Stimulated activated naive CD8-positive, alpha-beta T cell treated with anti-CD3 and anti-CD28 coated beads, Interleukin-15, amount 100 ng/mL, for 72 hours (primary cell): Measurements from ENCODE around the gene SULT1C2.
"Not testable (repeated sequence)": the region's sequence is repeated elsewhere in the genome, so short reads cannot be mapped to it uniquely, and the experiment has no call there.

Experiments
- ATAC-seq: fragments of 150-1000 bp; cut with Tn5 transposase; 2 replicates; pipeline ENCODE4 v1.10.0; 2021; ENCODE audit warnings: mild to moderate bottlenecking, moderate library complexity
- DNase-seq, 2 donors: peaks; one replicate each; pipeline ENCODE4 v3.0.0; 2021 to 2022
- H3K27ac Mint-ChIP-seq, 2 donors: one replicate each; pipeline ENCODE4 v1.8.0; 2022; ENCODE audit warnings: mild to moderate bottlenecking in 2 of 2, mixed read lengths in 2 of 2, moderate library complexity in 2 of 2
- H3K27me3 Mint-ChIP-seq: one replicate; pipeline ENCODE4 v1.8.0; 2022; ENCODE audit warnings: mixed read lengths
- H3K4me1 Mint-ChIP-seq: one replicate; pipeline ENCODE4 v1.8.0; 2022; ENCODE audit warnings: mild to moderate bottlenecking, mixed read lengths
- H3K4me3 Mint-ChIP-seq, 2 donors: one replicate each; pipeline ENCODE4 v1.8.0; 2022; ENCODE audit warnings: mild to moderate bottlenecking in 2 of 2, mixed read lengths in 2 of 2, moderate library complexity in 1 of 2
- H3K9me3 Mint-ChIP-seq, 2 donors: one replicate each; pipeline ENCODE4 v1.8.0; 2022; ENCODE audit warnings: mixed read lengths in 2 of 2

Gene SULT1C2

DNA sequence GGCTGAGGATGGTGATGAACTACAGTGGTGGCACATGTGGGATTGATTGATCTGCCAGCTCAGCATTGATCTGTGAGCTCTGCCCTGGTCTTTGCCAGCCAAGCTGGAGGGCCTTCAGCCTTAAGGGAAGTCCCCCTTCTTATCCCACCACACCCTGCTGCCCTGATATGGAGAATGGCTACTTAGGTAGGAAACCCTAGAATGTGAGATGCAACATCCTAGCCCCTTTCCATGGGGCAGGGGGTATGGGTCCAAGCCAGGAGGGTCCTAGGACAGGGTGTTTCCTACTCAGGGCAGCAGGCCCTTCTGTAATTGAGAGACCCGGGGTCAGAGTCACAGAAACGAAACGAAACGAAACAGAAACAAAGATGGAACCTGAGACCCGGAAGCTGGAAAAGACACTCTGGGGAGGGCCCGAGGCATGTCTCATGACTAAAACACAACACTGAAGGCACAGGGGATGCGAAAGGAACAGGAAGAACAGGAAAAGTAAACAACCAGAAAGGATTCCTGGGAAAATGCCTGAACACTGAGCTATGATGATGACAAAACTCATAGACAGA is 16.9 kb upstream of the SULT1C2 start:
- no peak for ATAC-seq
- Mint-ChIP-seq H3K4me1 (no peaks in the 10 kb centered on the region), H3K4me3 (no peak overlapping the region)

DNA sequence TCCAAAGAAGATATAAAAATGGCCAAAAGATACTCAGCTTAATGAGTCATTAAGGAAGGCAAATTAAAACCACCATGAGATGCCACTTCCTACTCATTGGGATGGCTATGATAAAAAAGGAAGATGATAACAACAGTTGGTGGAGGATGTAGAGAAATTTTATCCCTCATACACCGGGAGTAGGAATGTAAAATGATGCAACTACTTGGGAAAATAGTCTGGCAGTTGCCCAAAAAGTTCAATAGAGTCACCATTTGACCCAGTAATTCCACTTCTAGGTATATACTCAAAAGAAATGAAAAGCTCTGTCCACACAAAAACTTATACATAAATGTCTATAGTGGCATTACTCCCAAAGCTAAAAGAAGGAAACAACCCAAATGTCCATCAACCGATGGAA is 10.1 kb upstream of the SULT1C2 start:
- Mint-ChIP-seq H3K9me3 (peaks cover 0 to 6% of the 10 kb centered on the region in 2 donors), H3K4me3 (no peak overlapping the region), H3K27me3 (peaks cover 23% of the 10 kb centered on the region), H3K27ac (no peak overlapping the region), H3K4me1 (no peaks in the 10 kb centered on the region)
- ATAC-seq (no peak), DNase-seq (no peak)

More for the DNA sequence above, 16.9 kb upstream of the SULT1C2 start:
- no peak overlapping the region for H3K27ac Mint-ChIP-seq
- no peaks in the 10 kb centered on the region for H3K9me3 Mint-ChIP-seq
- H3K27me3 Mint-ChIP-seq = peaks cover 29% of the 10 kb centered on the region
- DNase-seq = no peak

DNA sequence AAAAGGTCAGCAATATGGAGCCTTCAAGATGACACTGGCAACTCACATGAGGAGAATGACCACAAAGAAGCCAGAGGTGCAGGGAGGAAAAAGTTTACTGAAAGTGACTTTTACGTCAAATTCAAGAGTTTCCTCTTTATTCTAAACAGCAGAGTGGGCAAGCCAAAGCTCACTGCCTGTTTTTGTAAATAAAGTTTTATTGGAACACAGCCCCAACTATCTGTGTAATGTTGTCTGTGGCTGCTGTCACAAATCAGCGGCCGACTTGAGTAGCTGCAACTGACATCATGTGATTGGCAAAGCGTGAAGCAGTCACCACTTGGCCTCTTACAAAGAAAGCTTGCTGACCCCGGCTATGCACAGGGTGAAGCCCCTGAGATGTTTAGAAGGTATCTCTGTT is 9.2 kb upstream of the SULT1C2 start:
- ATAC-seq = no peak
- H3K4me1 Mint-ChIP-seq = no peaks in the 10 kb centered on the region
- H3K27ac Mint-ChIP-seq = no peak overlapping the region
- no peak for DNase-seq
- H3K9me3 Mint-ChIP-seq = peaks cover 0 to 9% of the 10 kb centered on the region in 2 donors
- H3K27me3 Mint-ChIP-seq = peaks cover 25% of the 10 kb centered on the region
- H3K4me3 Mint-ChIP-seq = no peak overlapping the region

DNA sequence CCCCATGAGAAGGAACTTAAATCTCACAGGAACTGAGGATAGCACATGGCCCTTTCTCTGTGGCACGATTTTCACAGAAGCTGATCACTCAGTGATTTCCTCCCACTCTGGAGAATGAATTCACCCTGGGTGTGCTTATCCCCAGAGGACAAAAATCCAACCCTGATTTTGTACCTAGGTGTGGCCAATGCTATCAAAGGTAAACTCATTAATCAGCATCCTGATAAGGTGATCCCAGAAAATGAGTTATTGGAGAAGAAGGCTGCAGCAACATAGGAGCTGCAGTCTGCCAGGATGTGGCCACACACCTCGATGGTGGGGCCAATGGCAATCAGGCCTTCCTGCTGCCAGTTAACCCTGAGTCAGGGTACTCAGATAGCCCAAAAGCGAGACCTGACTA is 8.2 kb upstream of the SULT1C2 start:
- H3K4me1 Mint-ChIP-seq = no peaks in the 10 kb centered on the region
- DNase-seq = no peak

DNA sequence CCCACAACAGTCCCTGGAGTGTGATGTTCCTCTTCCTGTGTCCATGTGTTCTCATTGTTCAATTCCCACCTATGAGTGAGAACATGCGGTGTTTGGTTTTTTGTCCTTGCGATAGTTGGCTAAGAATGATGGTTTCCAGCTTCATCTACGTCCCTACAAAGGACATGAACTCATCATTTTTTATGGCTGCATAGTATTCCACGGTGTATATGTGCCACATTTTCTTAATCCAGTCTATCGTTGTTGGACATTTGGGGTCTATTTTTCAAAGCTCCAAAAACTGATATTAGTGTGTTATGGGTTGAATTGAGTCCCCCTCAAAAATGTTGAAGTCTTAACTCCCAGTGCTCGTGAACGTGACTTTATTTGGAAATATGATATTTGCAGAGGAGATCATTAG is 4.1 kb upstream of the SULT1C2 start:
- ATAC-seq, H3K27ac Mint-ChIP-seq, DNase-seq, H3K4me3 Mint-ChIP-seq, H3K4me1 Mint-ChIP-seq: not testable (repeated sequence)
- peaks cover 0 to 18% of the 10 kb centered on the region in 2 donors for H3K9me3 Mint-ChIP-seq
- peaks cover 20% of the 10 kb centered on the region for H3K27me3 Mint-ChIP-seq

More for the DNA sequence above, 8.2 kb upstream of the SULT1C2 start:
- Mint-ChIP-seq H3K27ac (no peak overlapping the region), H3K27me3 (peaks cover 35% of the 10 kb centered on the region), H3K9me3 (peaks cover 0 to 18% of the 10 kb centered on the region in 2 donors), H3K4me3 (no peak overlapping the region)
- no peak for ATAC-seq

DNA sequence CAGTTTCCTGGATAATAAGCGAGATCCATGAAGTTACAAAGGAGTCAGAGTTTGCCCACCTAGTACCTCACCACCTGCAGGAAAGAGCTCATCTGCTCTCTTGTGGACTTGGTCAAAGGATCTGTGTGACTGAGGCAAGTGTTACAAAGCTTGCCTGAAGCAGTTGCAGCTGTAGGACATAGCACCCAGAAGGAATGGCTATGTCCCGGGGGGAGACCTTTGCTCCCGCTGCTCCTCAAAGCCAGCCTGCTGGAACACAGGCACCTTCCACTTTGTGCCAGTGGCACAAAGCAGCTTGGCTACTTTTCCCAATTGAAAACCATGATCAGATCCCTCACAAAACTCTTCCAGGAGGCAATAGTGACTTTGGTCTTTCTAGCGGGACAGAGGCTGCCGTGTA is 3.1 kb upstream of the SULT1C2 start:
- ATAC-seq (no peak), DNase-seq (no peak)
- peaks cover 0 to 18% of the 10 kb centered on the region in 2 donors for H3K9me3 Mint-ChIP-seq
- peaks cover 20% of the 10 kb centered on the region for H3K27me3 Mint-ChIP-seq
- H3K4me1 Mint-ChIP-seq = no peaks in the 10 kb centered on the region
- no peak overlapping the region for H3K4me3 Mint-ChIP-seq
- H3K27ac Mint-ChIP-seq = no peak overlapping the region

DNA sequence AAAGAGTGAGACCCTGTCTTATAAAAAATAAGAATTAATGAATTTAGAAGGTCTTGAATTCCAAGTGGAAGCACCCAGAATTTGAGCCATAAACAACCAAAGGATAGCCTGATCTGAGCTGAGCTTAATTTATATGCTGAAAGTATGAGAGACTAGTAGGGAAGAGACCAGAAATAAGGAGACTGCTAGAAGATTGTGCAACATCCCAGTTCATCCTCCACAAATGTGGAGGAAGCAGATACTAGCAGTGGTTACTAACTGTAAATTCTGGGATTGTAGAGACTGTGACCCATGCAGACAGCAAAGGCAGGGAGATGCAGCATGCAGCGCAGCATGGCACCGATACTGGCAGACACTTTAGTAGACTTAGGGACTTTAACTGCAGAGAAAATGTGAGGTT is 1.5 kb upstream of the SULT1C2 start:
- H3K4me3 Mint-ChIP-seq = no peak overlapping the region
- ATAC-seq (no peak), DNase-seq (no peak)
- H3K4me1 Mint-ChIP-seq = no peaks in the 10 kb centered on the region
- H3K27me3 Mint-ChIP-seq = peaks cover 20% of the 10 kb centered on the region
- peaks cover 0 to 18% of the 10 kb centered on the region in 2 donors for H3K9me3 Mint-ChIP-seq
- H3K27ac Mint-ChIP-seq = no peak overlapping the region

DNA sequence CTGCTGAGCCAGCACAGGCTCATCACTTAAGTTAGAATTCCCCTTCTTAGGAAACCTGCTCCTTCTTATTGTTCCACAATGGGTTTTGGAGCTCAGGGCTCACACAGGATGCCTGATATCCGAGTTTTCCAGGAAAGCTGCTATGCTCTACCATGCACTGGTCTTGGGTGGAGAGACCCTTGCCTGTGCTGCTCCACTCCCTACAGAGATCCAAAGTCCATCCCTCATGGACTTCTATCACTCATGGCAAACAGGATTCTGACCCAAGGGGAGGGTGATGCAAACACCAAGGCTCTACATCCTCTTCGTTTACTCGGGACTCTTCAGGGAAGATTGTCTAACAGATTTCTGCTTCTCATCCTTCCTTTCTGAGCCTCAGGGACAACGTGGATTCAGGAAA is 5.2 kb downstream of the SULT1C2 start:
- ATAC-seq (no peak), DNase-seq (no peak)
- Mint-ChIP-seq H3K9me3 (no peaks in the 10 kb centered on the region), H3K4me3 (no peak overlapping the region), H3K27me3 (no peaks in the 10 kb centered on the region), H3K27ac (no peak overlapping the region), H3K4me1 (no peaks in the 10 kb centered on the region)

DNA sequence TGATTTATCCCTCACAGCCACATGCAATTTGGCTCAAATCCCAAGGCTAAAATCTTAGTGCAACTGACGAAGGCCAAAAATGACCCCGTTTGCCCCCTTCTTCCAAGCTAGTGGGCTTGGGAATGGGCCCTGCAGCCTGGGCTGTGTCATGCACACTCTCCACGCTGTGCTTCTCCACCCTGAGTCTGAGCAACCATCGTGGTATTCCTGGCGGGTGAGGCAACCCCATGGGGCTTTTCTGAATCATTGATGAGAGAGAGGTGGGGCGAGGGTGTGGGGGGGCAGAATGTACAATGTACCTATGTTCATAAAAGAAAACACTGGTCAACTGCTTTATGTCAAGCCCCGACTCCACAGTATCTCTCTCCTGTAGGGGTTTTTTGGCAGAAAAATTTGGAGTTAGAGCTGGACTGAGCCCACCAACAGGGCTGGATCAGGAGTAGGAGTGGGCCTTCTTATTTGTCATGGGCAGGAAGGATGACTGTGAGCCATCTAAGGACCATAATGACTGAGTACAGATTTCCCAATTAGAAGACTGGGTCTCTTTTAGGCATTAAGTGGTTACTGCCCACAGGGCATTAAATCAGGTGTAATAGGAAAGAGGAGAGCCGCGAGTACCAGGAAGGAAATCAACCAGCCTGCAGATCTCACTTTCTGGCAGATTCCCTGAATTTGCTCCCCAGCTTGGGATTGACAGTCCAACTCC is 8.9 kb downstream of the SULT1C2 start:
- DNase-seq = no peak
- H3K27me3 Mint-ChIP-seq = no peaks in the 10 kb centered on the region
- no peak overlapping the region for H3K27ac Mint-ChIP-seq
- no peak overlapping the region for H3K4me3 Mint-ChIP-seq
- ATAC-seq = no peak
- no peaks in the 10 kb centered on the region for H3K4me1 Mint-ChIP-seq
- no peaks in the 10 kb centered on the region for H3K9me3 Mint-ChIP-seq

DNA sequence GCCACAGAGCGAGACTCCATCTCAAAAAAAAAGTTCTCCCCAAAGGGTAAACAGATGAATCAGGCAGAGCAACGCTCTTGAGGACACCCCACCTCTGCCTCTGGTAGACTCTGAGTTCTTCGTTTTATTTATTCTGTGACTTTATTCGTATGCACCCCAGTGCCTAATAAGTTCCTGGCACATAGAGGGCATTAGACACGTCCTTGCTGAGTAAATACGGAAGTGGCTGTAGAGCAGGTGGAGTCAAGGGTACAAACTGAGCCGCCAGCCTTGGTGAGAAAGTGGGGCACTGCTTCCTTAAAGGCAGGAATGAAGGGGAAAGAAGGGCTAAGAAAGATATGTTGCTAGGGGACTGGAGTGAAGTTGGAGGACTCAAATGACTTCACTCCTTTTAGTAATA is 12.9 kb downstream of the SULT1C2 start:
- Mint-ChIP-seq H3K9me3 (no peaks in the 10 kb centered on the region), H3K4me3 (no peak overlapping the region), H3K27me3 (no peaks in the 10 kb centered on the region), H3K27ac (no peak overlapping the region), H3K4me1 (peaks cover 11% of the 10 kb centered on the region)
- ATAC-seq = no peak
- no peak for DNase-seq

DNA sequence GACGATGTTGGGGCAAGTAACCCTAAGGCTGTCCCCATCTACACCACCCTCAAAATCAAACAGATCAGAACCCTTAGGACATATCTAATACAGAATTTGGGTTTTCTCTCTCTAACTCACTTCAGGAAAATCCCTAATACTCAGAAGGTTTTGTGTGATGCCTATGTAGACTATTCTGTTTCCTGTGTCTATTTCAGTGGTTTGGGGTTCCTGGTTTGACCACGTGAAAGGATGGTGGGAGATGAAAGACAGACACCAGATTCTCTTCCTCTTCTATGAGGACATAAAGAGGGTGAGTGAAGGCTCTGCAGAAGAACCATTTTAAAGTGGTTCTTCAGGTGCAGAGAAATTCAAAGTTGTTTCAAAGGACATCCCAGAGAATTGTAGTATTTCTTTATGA is 16.3 kb downstream of the SULT1C2 start:
- Mint-ChIP-seq H3K27me3 (no peaks in the 10 kb centered on the region), H3K27ac (no peak overlapping the region), H3K4me3 (no peak overlapping the region), H3K9me3 (no peaks in the 10 kb centered on the region), H3K4me1 (peaks cover 11% of the 10 kb centered on the region)
- DNase-seq (no peak), ATAC-seq (peak; percentile 84)

DNA sequence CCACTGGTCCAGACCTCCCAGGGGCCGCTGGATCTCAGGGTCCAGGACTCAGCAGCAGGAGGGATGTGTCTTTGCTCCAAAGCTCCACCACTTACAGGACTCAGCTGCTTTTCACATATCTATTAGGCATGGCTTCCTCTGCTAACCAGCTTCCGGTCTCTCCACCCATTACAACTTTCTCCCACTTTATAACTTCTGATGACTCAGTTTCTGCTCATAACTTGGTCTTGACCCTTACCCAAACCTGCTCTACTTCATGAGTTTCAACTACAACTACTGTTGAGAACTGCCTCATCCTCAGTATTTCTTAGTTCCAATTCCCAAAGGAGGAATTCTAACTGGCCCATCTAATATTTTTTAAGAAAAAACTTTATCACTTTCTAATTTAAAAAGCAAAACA is 17.2 kb downstream of the SULT1C2 start:
- no peak for DNase-seq
- Mint-ChIP-seq H3K4me3 (no peak overlapping the region), H3K9me3 (no peaks in the 10 kb centered on the region), H3K4me1 (peaks cover 11% of the 10 kb centered on the region), H3K27ac (no peak overlapping the region), H3K27me3 (no peaks in the 10 kb centered on the region)
- no peak for ATAC-seq

DNA sequence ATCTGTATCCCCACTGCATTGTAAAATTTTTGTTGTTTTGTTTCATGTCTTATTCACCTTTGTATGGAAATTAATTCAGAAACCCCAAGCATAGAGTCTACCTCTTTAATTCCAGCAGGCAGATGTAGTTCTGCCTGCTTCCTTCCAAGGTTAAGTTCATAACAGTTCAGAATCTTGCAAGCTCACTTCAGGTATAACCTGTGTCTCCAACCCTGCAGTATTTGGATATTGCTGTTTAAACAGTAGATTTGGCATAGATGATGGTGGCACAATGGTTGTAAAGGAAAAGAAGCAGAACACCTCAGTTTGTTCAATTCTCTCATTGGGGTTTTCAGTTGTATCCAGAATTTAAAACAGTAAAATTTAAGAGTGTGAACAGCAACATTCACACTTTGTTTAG is 21.2 kb downstream of the SULT1C2 start:
- Mint-ChIP-seq H3K27ac (no peak overlapping the region), H3K27me3 (no peaks in the 10 kb centered on the region), H3K9me3 (peaks cover 0 to 7% of the 10 kb centered on the region in 2 donors), H3K4me3 (no peak overlapping the region), H3K4me1 (peaks cover 6% of the 10 kb centered on the region)
- no peak for ATAC-seq
- no peak for DNase-seq

DNA sequence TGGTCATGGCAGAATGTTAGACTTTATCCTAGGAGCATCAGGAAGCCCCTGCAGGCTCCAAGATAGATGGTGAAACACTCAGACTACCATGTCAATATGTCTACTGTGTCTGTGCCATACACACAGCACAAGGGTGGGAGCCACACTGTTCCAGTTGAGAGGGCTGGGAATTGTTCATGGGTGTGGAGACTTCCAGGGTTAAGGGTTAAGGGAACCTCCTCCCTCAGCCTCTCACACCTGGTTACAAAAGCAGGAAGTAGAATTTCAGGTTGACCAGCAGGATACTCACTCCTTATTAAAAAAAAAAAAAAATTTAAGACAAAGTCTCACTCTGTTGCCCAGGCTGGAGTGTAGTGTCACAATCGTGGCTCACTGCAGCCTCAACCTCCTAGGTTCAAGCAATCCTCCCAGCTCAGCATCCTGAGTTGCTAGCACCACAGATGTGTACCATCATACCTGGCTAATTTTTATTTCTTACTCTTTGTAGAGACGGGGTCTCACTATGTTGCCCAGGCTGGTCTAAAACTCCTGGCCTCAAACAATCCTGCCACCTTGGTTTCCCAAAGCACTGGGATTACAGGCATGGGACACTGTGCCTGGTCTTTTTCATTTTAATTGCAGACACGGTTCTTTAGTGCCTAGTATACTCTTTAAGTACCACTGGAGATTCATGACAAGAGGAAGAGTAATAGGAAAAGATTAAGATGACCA is 26.0 kb downstream of the SULT1C2 start:
- DNase-seq = no peak
- no peaks in the 10 kb centered on the region for H3K27me3 Mint-ChIP-seq
- no peak overlapping the region for H3K4me3 Mint-ChIP-seq
- H3K9me3 Mint-ChIP-seq = peaks cover 0 to 7% of the 10 kb centered on the region in 2 donors
- no peak overlapping the region for H3K27ac Mint-ChIP-seq
- no peak for ATAC-seq
- H3K4me1 Mint-ChIP-seq = no peaks in the 10 kb centered on the region

DNA sequence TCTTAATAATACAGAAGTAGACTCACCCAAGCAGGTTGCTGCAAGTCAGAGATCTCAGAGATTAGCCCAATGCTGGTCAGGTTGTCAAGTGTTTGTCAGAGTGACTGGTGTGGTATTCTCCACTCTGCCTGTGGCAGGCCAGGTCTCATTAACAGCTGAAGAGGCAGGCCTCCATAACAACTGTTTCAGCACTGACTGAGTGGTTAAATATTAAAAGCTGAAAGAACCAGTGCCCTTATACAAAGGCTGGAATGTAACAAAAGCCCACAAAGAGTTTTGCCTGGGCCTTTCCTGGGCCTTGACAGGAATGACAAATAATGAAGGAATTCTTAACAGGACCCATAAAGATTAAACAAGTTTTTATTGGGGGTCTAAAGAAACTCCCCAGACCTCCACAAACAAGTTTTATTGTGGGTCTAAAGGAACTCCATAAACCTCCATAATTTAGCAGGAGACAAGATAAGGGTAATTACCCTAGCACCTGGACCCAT is 26.8 kb downstream of the SULT1C2 start:
- no peak for DNase-seq
- Mint-ChIP-seq H3K9me3 (peaks cover 0 to 7% of the 10 kb centered on the region in 2 donors), H3K4me3 (no peak overlapping the region), H3K27me3 (no peaks in the 10 kb centered on the region), H3K27ac (no peak overlapping the region), H3K4me1 (no peaks in the 10 kb centered on the region)
- ATAC-seq = no peak

DNA sequence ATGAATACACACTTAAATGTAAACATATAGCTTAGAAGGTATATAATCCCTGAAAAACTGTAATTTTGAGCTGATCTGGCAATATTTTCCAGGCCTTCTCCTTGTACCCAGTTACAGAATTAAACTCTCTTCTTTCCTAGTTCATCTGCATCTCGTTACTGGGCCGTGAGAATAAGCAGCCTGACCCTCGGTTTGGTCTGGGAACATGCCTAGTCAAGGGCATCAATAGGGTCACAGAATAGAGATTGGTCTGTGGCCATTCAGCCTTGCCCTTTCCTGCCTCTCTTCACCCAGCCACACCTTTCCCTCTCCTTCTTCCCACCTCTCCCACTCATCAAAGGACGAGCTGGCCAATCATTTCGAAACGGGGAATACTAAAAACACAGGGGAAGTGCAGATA is 27.3 kb downstream of the SULT1C2 start:
- ATAC-seq = no peak
- peaks cover 0 to 7% of the 10 kb centered on the region in 2 donors for H3K9me3 Mint-ChIP-seq
- H3K4me3 Mint-ChIP-seq = no peak overlapping the region
- no peak for DNase-seq
- H3K4me1 Mint-ChIP-seq = no peaks in the 10 kb centered on the region
- H3K27ac Mint-ChIP-seq = no peak overlapping the region
- H3K27me3 Mint-ChIP-seq = no peaks in the 10 kb centered on the region
